Measurements from ENCODE around the gene GRIN2C. TPM values are rescaled to one million over a fixed set of nuclear protein-coding genes. Genes with fewer than 3 reads are reported as not detected.

The GRIN2C gene
- total RNA-seq, 4 donors from 2014 or later, result 0.49 to 0.55 TPM; not detected in 2

DNA sequence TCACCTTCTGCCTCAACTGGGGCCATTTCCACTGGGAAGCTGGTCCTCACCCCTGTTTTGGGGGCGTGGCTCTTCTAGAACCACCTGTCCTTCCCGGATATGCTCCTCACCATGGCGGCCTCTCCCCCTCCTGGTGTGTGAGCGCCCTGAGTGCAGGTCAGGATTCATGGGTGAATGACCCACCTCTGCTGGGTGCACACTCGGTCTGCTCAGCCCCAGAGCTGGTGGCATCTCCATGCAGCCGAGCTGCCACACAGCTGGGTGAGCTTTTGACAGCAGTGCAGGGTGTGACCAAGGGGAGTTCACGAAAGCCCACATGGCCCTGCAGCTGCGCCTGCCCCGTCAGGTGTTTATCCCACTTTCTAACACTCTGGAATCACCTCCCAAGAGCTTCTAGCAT is 27.3 kb downstream of the GRIN2C start:
- 85 to 90% methylated on average over 7 to 9 of the region's 9 CpGs for WGBS, 2 donors
- intact Hi-C loops (cut with DNase I; ENCODE audit: low total_unique reads), result no loop called here
- no peak for DNase-seq (ENCODE audit: low spot score in 2 of 2)
- no peak overlapping the region for H3K4me3 ChIP-seq (ENCODE audit: low read depth, poor library complexity, severe bottlenecking)
- TF ChIP-seq, protein P1, sequence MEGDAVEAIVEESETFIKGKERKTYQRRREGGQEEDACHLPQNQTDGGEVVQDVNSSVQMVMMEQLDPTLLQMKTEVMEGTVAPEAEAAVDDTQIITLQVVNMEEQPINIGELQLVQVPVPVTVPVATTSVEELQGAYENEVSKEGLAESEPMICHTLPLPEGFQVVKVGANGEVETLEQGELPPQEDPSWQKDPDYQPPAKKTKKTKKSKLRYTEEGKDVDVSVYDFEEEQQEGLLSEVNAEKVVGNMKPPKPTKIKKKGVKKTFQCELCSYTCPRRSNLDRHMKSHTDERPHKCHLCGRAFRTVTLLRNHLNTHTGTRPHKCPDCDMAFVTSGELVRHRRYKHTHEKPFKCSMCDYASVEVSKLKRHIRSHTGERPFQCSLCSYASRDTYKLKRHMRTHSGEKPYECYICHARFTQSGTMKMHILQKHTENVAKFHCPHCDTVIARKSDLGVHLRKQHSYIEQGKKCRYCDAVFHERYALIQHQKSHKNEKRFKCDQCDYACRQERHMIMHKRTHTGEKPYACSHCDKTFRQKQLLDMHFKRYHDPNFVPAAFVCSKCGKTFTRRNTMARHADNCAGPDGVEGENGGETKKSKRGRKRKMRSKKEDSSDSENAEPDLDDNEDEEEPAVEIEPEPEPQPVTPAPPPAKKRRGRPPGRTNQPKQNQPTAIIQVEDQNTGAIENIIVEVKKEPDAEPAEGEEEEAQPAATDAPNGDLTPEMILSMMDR (IDR thresholded peaks at IDR 0.05), result no peak
- no peak for TF ChIP-seq POLR2A (IDR thresholded peaks at IDR 0.05)

DNA sequence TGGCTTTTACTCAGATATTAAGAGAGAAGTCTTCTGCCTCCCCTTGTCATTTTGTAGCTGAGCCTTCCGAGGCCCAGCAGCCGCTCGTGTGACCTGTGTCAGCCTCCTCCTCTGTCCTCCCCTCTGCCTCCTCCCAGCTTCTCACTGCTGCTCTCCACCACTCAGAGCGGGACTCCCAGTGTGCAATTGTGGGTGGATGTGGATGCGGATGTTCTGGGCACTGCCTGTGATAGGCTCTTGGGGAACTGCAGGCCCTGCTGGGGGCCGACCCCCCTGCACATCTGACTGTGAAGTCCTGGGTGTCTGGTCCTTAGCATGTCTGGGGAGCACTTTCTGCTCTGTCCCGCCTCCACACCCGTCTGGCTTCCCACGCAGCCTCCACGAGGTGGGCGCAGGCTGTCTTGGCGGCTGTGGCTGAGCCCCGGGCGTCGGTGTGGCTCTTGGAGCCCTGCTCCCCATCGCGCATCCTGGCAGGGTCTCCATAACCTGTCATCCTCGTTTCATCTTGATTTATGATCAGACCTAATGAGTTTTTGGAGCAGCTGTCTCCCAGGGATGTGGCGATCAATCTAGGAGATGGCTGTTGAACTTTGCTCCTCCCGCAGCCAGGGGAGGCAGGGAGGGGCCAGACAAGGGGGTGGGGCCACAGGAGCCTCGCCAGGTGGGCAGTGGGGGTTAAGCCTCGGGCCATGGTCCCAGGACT is 28.1 kb downstream of the GRIN2C start:
- intact Hi-C loops (cut with DNase I; ENCODE audit: low total_unique reads), result no loop called here
- no peak overlapping the region for H3K4me3 ChIP-seq (ENCODE audit: low read depth, poor library complexity, severe bottlenecking)
- TF ChIP-seq POLR2A (IDR thresholded peaks at IDR 0.05), result no peak
- TF ChIP-seq, protein P1 (IDR thresholded peaks at IDR 0.05), result no peak
- no peak for DNase-seq (ENCODE audit: low spot score in 2 of 2)
- WGBS, 2 donors, result 48 to 58% methylated on average over 22 of the region's 22 CpGs

DNA sequence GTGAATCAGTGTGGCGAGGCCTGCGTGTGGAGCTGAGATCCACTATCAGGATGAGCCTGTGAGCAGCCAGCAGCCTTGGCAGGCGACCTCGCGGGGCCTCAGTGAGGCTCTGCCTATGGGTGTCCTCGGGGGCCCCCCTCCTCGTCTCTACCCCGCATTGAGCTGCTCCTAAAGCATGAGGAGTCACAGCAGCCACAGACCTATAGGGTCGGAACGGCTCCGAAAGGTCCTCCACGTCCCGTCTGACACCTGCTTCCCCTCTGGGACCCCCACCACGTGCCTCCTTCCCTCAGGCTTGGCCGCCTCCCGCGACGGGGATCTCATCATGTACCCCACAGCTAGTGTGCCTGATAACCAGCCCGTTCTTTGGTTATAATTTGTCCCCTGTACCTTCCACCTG is 28.8 kb downstream of the GRIN2C start:
- TF ChIP-seq, protein P1 (IDR thresholded peaks at IDR 0.05), result no peak
- no peak for TF ChIP-seq POLR2A (IDR thresholded peaks at IDR 0.05)
- WGBS, 2 donors, result 80 to 83% methylated on average over 19 of the region's 19 CpGs
- intact Hi-C loops (cut with DNase I; ENCODE audit: low total_unique reads), result no loop called here
- DNase-seq (ENCODE audit: low spot score in 2 of 2), result no peak
- no peak overlapping the region for H3K4me3 ChIP-seq (ENCODE audit: low read depth, poor library complexity, severe bottlenecking)

DNA sequence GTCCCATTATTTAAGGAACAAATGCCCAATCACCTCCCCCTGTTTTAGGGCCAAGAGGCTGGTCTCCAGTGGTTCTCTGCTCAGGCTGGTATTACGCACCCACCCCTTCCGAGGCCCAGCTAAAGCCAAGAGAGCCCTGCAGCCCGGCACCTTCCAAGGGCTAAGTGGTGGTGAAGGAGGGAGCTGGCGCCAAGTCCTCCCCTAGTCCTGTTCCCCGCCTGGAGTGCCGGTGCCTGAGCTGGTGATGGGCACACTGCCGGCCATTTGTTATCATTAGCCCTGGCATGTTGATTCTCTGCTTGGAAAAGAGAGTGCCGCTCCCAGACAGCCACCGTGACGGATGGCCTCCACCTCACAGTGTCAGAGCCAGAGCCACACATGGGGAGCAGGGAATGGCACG is 31.9 kb downstream of the GRIN2C start:
- no peak overlapping the region for H3K4me3 ChIP-seq (ENCODE audit: low read depth, poor library complexity, severe bottlenecking)
- no peak for DNase-seq (ENCODE audit: low spot score in 2 of 2)
- intact Hi-C loops (cut with DNase I; ENCODE audit: low total_unique reads), result no loop called here
- TF ChIP-seq POLR2A (IDR thresholded peaks at IDR 0.05), result no peak
- TF ChIP-seq, protein P1 (IDR thresholded peaks at IDR 0.05), result no peak
- WGBS, 2 donors, result 90 to 94% methylated on average over 11 of the region's 11 CpGs

DNA sequence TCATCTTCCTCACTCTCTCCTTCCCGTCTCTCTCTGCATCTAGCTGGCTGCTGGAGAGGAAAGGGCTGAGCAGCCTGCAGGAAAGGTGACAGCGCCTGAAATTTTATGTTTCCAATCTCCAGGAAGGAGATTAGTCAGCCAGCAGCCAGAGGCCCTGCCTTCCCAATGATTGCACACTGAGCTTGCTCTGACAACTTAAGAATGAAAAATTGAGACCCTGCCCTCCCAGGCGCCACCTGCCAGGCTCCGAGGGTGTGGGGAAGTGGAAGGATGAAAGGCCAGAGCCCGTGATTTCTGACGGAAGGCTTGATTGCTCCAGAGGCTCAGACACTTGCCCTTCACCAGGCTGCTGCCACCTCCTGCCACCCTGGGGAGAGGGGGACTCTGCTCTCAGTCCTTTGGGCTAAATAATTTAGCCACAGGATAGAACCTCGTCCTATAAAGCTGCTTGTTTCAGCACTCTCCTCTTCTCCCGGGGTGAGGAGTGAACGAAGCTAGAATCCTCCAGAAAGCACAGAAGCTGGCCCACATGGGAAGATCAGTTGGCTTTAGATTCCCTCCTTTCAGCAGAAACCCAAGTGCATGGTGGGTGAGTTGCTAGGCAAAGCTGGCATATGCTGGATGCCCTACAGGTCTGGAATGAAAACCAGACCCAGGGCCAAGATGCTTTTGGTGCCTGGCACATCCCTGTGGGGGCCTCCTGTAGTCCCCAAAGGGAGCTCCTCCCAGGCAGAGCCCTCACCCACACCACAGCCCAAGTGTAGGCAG is 33.5 kb downstream of the GRIN2C start:
- DNase-seq (ENCODE audit: low spot score in 2 of 2), result no peak
- intact Hi-C loops (cut with DNase I; ENCODE audit: low total_unique reads), result no loop called here
- TF ChIP-seq, protein P1 (IDR thresholded peaks at IDR 0.05), result no peak
- TF ChIP-seq POLR2A (IDR thresholded peaks at IDR 0.05), result no peak
- H3K4me3 ChIP-seq (ENCODE audit: low read depth, poor library complexity, severe bottlenecking), result no peak overlapping the region
- 64 to 85% methylated on average over 9 of the region's 9 CpGs for WGBS, 2 donors
